ENCODE data around the gene MRPL21.
"Not testable (repeated sequence)": the region's sequence is repeated elsewhere in the genome, so short reads cannot be mapped to it uniquely, and the experiment has no call there.

Gene MRPL21

GRCh38 chr11:68905421-68906360 lies 2.1 kb upstream of the MRPL21 start:
- no peak for DNase-seq

GRCh38 chr11:68904248-68904847 lies 716 bp upstream of the MRPL21 start:
- no peak for DNase-seq

- no peak for DNase-seq
These were observed 2.7 kb downstream of the MRPL21 start for GRCh38 chr11:68900835-68901381.

GRCh38 chr11:68897441-68897840 lies 6.2 kb downstream of the MRPL21 start:
- DNase-seq = no peak

- DNase-seq = no peak
These were observed 7.3 kb downstream of the MRPL21 start for GRCh38 chr11:68896171-68896959.

GRCh38 chr11:68893282-68893681 lies 10.3 kb downstream of the MRPL21 start:
- no peak for DNase-seq

GRCh38 chr11:68892576-68892975 lies 11.1 kb downstream of the MRPL21 start:
- no peak for DNase-seq

GRCh38 chr11:68891351-68891948 lies 12.2 kb downstream of the MRPL21 start:
- DNase-seq = no peak

- DNase-seq = no peak
These were observed 13.0 kb downstream of the MRPL21 start for GRCh38 chr11:68890490-68891231.

- DNase-seq = no peak
These were observed 13.6 kb downstream of the MRPL21 start for GRCh38 chr11:68889948-68890446.

GRCh38 chr11:68884827-68885226 lies 18.8 kb downstream of the MRPL21 start:
- DNase-seq = not testable (repeated sequence)

GRCh38 chr11:68882391-68882790 lies 21.2 kb downstream of the MRPL21 start:
- no peak for DNase-seq

GRCh38 chr11:68881320-68881719 lies 22.3 kb downstream of the MRPL21 start:
- no peak for DNase-seq

- DNase-seq = no peak
These were observed 22.8 kb downstream of the MRPL21 start for GRCh38 chr11:68880851-68881250.

GRCh38 chr11:68878022-68878421 lies 25.6 kb downstream of the MRPL21 start:
- no peak for DNase-seq

- no peak for DNase-seq
These were observed 31.2 kb downstream of the MRPL21 start for GRCh38 chr11:68872216-68873003.

GRCh38 chr11:68870470-68870869 lies 33.2 kb downstream of the MRPL21 start:
- no peak for DNase-seq

GRCh38 chr11:68868221-68868835 lies 35.3 kb downstream of the MRPL21 start:
- DNase-seq = no peak

GRCh38 chr11:68867066-68867465 lies 36.6 kb downstream of the MRPL21 start:
- no peak for DNase-seq

- DNase-seq = no peak
These were observed 38.4 kb downstream of the MRPL21 start for GRCh38 chr11:68865241-68865640.
